ENCODE data around the gene DTX3.

The DTX3 gene

GRCh38 chr12:57620245-57620935 lies 15.8 kb downstream of the DTX3 start:
- no peak for DNase-seq (ENCODE audit: low read depth)

GRCh38 chr12:57620936-57621496 lies 16.4 kb downstream of the DTX3 start:
- no peak for DNase-seq (ENCODE audit: low read depth)

- DNase-seq (ENCODE audit: low read depth): no peak
These were observed 17.1 kb downstream of the DTX3 start for GRCh38 chr12:57621497-57622292.

GRCh38 chr12:57622293-57623245 lies 17.9 kb downstream of the DTX3 start:
- DNase-seq (ENCODE audit: low read depth): no peak

GRCh38 chr12:57623385-57623784 lies 18.8 kb downstream of the DTX3 start:
- DNase-seq (ENCODE audit: low read depth): no peak

- no peak for DNase-seq (ENCODE audit: low read depth)
These were observed 19.3 kb downstream of the DTX3 start for GRCh38 chr12:57623811-57624390.

- no peak for DNase-seq (ENCODE audit: low read depth)
These were observed 20.0 kb downstream of the DTX3 start for GRCh38 chr12:57624441-57625220.

GRCh38 chr12:57625261-57626032 lies 20.8 kb downstream of the DTX3 start:
- DNase-seq (ENCODE audit: low read depth): no peak

GRCh38 chr12:57626111-57626920 lies 21.7 kb downstream of the DTX3 start:
- DNase-seq (ENCODE audit: low read depth): no peak

- no peak for DNase-seq (ENCODE audit: low read depth)
These were observed 22.4 kb downstream of the DTX3 start for GRCh38 chr12:57626921-57627445.

GRCh38 chr12:57627501-57628279 lies 23.1 kb downstream of the DTX3 start:
- no peak for DNase-seq (ENCODE audit: low read depth)

- DNase-seq (ENCODE audit: low read depth): no peak
These were observed 23.9 kb downstream of the DTX3 start for GRCh38 chr12:57628280-57629191.

- no peak for DNase-seq (ENCODE audit: low read depth)
These were observed 25.4 kb downstream of the DTX3 start for GRCh38 chr12:57629897-57630471.

GRCh38 chr12:57630891-57631433 lies 26.3 kb downstream of the DTX3 start:
- no peak for DNase-seq (ENCODE audit: low read depth)

GRCh38 chr12:57631566-57632072 lies 27.0 kb downstream of the DTX3 start:
- DNase-seq (ENCODE audit: low read depth): no peak

All from GM04503 (cell line).